K562 (cell line): ENCODE results near the gene PMF1. TPM values are rescaled to one million over a fixed set of nuclear protein-coding genes. Genes with fewer than 3 reads are reported as not detected.

Experiments used
- C11orf30 ChIP-seq: fragments of 450-650 bp; IDR thresholded peaks from 2 replicates; pipeline ENCODE4 v1.6.1; 2016; ENCODE audit warnings: low read depth, mild to moderate bottlenecking
- CXXC5 ChIP-seq: fragments of 250-450 bp; sonication (Bioruptor Pico); IDR thresholded peaks from 2 replicates; pipeline ENCODE4 v1.8.0; 2022; ENCODE audit warnings: inconsistent platforms, mild to moderate bottlenecking, moderate library complexity
- ELF1 ChIP-seq: fragments of 200-800 bp; sonication (Bioruptor generic); IDR thresholded peaks from 2 replicates; pipeline ENCODE4 v1.6.1; 2016; ENCODE audit warnings: missing genetic modification characterization, missing compliant biosample characterization
- ETV1 ChIP-seq: fragments of 450-650 bp; conservative IDR thresholded peaks from 2 replicates; pipeline ENCODE4 v1.6.1; 2016; ENCODE audit warnings: missing genetic modification characterization, control low read depth, low read depth, missing compliant biosample characterization
- FOXM1 ChIP-seq, 2 experiments: fragments of 450-650 bp in 1 of 2; sonication (generic) in 1 of 2; formaldehyde crosslinking in 1 of 2; IDR thresholded peaks; 2 replicates each; pipeline versions ENCODE4 v1.6.1 to v1.9.0; 2017 to 2022; ENCODE audit warnings: low read depth in 2 of 2, mild to moderate bottlenecking in 2 of 2, missing genetic modification reagents in 1 of 2, moderate library complexity in 1 of 2
- NCOR1 ChIP-seq: fragments of 450-650 bp; IDR thresholded peaks from 2 replicates; pipeline ENCODE4 v1.6.1; 2016; ENCODE audit warnings: mild to moderate bottlenecking, moderate library complexity
- PML ChIP-seq: IDR thresholded peaks from 2 replicates; pipeline ENCODE4 v1.6.1; 2012; ENCODE audit warnings: low read length, inconsistent platforms
- POLR2AphosphoS5 ChIP-seq: IDR thresholded peaks from 2 replicates; pipeline ENCODE4 v1.6.1; 2011; ENCODE audit warnings: mild to moderate bottlenecking, low read depth, low read length, moderate library complexity; ENCODE audit not compliant: control insufficient read depth, insufficient read depth
- RNF2 ChIP-seq: sonication (generic); IDR thresholded peaks from 2 replicates; pipeline ENCODE4 v1.6.1; 2016
- SIN3A ChIP-seq, 2 experiments: fragments of 150-350 bp in 1 of 2; IDR thresholded peaks; 2 replicates each; pipeline ENCODE4 v1.6.1; 2011 to 2016; ENCODE audit warnings: borderline replicate concordance in 2 of 2, low read depth in 2 of 2, low read length in 2 of 2, mild to moderate bottlenecking in 2 of 2, moderate library complexity in 2 of 2; ENCODE audit not compliant: control insufficient read depth in 1 of 2
- SIX5 ChIP-seq, 2 experiments: IDR thresholded peaks; 2 replicates each; pipeline ENCODE4 v1.6.1; 2011; ENCODE audit warnings: low read length in 2 of 2, borderline replicate concordance in 1 of 2, low read depth in 1 of 2, mild to moderate bottlenecking in 1 of 2, moderate library complexity in 1 of 2; ENCODE audit not compliant: insufficient read depth in 1 of 2
- SMAD3 ChIP-seq: fragments of 450-650 bp; formaldehyde crosslinking; conservative IDR thresholded peaks from 2 replicates; pipeline ENCODE4 v1.4.0; 2020; ENCODE audit warnings: mild to moderate bottlenecking
- SNRNP70 ChIP-seq: fragments of 200-400 bp; formaldehyde crosslinking; optimal IDR thresholded peaks from 2 replicates; pipeline ENCODE3; 2017; ENCODE audit warnings: low read depth, low read length
- SPI1 ChIP-seq: IDR thresholded peaks from 2 replicates; pipeline ENCODE4 v1.6.1; 2011; ENCODE audit warnings: low read depth, low read length, control low read depth, borderline replicate concordance
- STAT5A ChIP-seq: IDR thresholded peaks from 2 replicates; pipeline ENCODE4 v1.6.1; 2012; ENCODE audit warnings: low read length, inconsistent platforms, borderline replicate concordance
- TEAD1 ChIP-seq, 2 experiments: fragments of 450-650 bp in 1 of 2; sonication (generic) in 1 of 2; formaldehyde crosslinking; IDR thresholded peaks; 2 replicates each; pipeline versions ENCODE4 v1.4.0 to v1.8.0; 2020 to 2022; ENCODE audit warnings: mild to moderate bottlenecking in 2 of 2, missing genetic modification reagents in 1 of 2
- VEZF1 ChIP-seq: fragments of 200-800 bp; sonication (Bioruptor generic); IDR thresholded peaks from 2 replicates; pipeline ENCODE4 v1.6.1; 2017; ENCODE audit warnings: missing genetic modification characterization, missing compliant biosample characterization
- ZKSCAN1 ChIP-seq: fragments of 150-350 bp; IDR thresholded peaks from 2 replicates; pipeline ENCODE4 v1.6.1; 2016; ENCODE audit warnings: low read depth, low read length
- ZNF41 ChIP-seq: fragments of 250-450 bp; sonication (Bioruptor Pico); conservative IDR thresholded peaks from 2 replicates; pipeline ENCODE4 v1.4.0; 2020; ENCODE audit warnings: mild to moderate bottlenecking
- ZNF431 ChIP-seq: sonication (generic); formaldehyde crosslinking; IDR thresholded peaks from 2 replicates; pipeline ENCODE4 v1.8.0; 2022; ENCODE audit warnings: mild to moderate bottlenecking, missing genetic modification reagents
- polyA plus RNA-seq, 8 experiments: library from polyadenylated mRNA; depleted of rRNA in 4 of 8; stranded (reverse) in 5 of 8; unstranded in 3 of 8; fragments of >200 nt; fragmentation: Nextera tagmentation in 2 of 8; fragmentation: Illumina TruSeq in 1 of 8; extraction: Ambion mirVana in 2 of 8; extraction: Trizol in 1 of 8; gene quantifications; 2 replicates each; pipeline versions ENCODE4 v1.2.1 to v1.2.3, GENCODE V29; 2011 to 2014; ENCODE audit warnings: inconsistent platforms in 1 of 8, missing spikeins in 1 of 8
- total RNA-seq, 7 experiments: library from RNA; depleted of rRNA in 6 of 7; stranded (reverse); fragments of >200 nt in 6 of 7; fragmentation: Illumina TruSeq in 2 of 7; extraction: Trizol in 2 of 7; gene quantifications; 2 replicates each; pipeline versions ENCODE4 v1.2.1 to v1.2.3, GENCODE V29; 2011 to 2021; ENCODE audit warnings: low replicate concordance in 1 of 7
- TF ChIP-seq, protein P1 (sequence below): sonication (generic); formaldehyde crosslinking; IDR thresholded peaks from 2 replicates; pipeline ENCODE4 v1.8.1; 2023; ENCODE audit warnings: mild to moderate bottlenecking, missing genetic modification reagents
- TF ChIP-seq, protein P2 (sequence below): fragments of 250-450 bp; sonication (Bioruptor Pico); IDR thresholded peaks from 2 replicates; pipeline ENCODE4 v1.5.1; 2021; ENCODE audit warnings: mild to moderate bottlenecking

Gene PMF1
- total and polyA plus RNA-seq, 9 of the 15 experiments (the other 6 are each of a cell fraction or from before 2014, with no cell fraction given), result 9.4 to 92.9 (median 71.0) TPM

DNA sequence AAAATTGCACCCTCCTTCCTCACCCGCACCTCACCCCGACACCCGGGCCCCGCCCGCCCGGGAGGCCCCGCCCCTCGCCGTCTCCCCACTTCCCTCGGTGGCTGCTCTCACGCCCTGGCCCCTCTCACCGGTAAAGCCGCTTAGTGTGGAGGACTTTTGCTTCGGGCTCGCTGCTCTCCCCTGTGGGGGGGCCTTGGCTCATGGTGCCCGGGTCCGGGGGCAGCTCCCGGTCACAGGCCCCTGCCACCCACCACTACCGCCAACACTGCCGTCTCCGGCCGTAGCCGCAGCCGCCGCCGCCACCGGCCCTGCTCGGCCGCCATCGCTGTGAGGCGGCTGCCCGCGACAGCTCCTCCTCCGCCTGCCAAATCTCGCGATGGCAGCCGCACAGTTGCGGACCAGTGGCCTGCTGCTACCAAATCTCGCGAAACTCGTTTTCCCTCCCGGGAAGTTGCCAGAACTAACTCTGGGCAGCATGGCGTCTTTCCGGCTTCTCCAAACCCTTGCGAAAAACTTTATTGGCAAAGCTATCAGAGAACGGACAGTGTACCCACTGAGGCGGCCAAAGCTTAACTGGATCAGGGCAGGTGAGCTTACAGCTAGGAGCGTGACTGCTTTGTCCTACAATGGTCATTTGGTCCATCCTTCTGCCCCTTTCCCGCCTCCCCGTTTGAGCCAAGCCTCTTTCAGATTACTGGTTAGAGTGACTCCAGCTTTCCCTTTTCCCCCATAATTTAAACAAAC, 69.8 kb downstream of the PMF1 start, which contains the start of gene SMG5 (continued):
- TF ChIP-seq ZNF431 (CRISPR knock-in tag), result 0 out of 2 replicates have a peak, but pooled peaks have one; percentile 52
- TF ChIP-seq VEZF1 (CRISPR knock-in tag), result peak; percentile 89
- TF ChIP-seq, protein P1, sequence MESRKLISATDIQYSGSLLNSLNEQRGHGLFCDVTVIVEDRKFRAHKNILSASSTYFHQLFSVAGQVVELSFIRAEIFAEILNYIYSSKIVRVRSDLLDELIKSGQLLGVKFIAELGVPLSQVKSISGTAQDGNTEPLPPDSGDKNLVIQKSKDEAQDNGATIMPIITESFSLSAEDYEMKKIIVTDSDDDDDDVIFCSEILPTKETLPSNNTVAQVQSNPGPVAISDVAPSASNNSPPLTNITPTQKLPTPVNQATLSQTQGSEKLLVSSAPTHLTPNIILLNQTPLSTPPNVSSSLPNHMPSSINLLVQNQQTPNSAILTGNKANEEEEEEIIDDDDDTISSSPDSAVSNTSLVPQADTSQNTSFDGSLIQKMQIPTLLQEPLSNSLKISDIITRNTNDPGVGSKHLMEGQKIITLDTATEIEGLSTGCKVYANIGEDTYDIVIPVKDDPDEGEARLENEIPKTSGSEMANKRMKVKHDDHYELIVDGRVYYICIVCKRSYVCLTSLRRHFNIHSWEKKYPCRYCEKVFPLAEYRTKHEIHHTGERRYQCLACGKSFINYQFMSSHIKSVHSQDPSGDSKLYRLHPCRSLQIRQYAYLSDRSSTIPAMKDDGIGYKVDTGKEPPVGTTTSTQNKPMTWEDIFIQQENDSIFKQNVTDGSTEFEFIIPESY, result peak; percentile 57
- TF ChIP-seq, protein P2, sequence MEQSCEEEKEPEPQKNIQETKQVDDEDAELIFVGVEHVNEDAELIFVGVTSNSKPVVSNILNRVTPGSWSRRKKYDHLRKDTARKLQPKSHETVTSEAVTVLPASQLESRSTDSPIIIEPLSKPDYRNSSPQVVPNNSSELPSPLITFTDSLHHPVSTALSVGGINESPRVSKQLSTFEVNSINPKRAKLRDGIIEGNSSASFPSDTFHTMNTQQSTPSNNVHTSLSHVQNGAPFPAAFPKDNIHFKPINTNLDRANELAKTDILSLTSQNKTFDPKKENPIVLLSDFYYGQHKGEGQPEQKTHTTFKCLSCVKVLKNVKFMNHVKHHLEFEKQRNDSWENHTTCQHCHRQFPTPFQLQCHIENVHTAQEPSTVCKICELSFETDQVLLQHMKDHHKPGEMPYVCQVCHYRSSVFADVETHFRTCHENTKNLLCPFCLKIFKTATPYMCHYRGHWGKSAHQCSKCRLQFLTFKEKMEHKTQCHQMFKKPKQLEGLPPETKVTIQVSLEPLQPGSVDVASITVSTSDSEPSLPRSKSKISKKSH (CRISPR knock-in tag), result no peak
- TF ChIP-seq RNF2, result 0 out of 2 replicates have a peak, but pooled peaks have one; percentile 45
- TF ChIP-seq FOXM1 (IDR thresholded peaks at IDR 0.05; ENCODE audit: low read depth), result no peak
- peak; percentile 65; the same call in 1 of the 2 replicates for TF ChIP-seq FOXM1 (CRISPR knock-in tag; IDR thresholded peaks at IDR 0.05; ENCODE audit: low read depth)
- TF ChIP-seq ETV1 (tag), result peak; percentile 97
- TF ChIP-seq ZKSCAN1, result peak; percentile 98
- TF ChIP-seq NCOR1, result 0 out of 2 replicates have a peak, but pooled peaks have one; percentile 22
- TF ChIP-seq CXXC5 (CRISPR knock-in tag), result peak; percentile 77
- 0 out of 2 replicates have a peak, but pooled peaks have one; percentile 4 for TF ChIP-seq SPI1
- peak; percentile 87 for TF ChIP-seq POLR2AphosphoS5
- peak; percentile 20; the same call in 1 of the 2 replicates for TF ChIP-seq STAT5A
- peak; percentile 92 for TF ChIP-seq ELF1
- peak; percentile 74 to 78; a peak in 2 of 4 replicates for TF ChIP-seq SIN3A (IDR thresholded peaks at IDR 0.05; ENCODE audit: borderline replicate concordance in 2 of 2, control insufficient read depth in 1 of 2, low read depth in 2 of 2, low read length in 2 of 2)
- TF ChIP-seq ZNF41 (CRISPR knock-in tag), result 0 out of 2 replicates have a peak, but pooled peaks have one; percentile 51
- 0 out of 2 replicates have a peak, but pooled peaks have one; percentile 72 for TF ChIP-seq PML
- TF ChIP-seq SNRNP70, result no peak
- TF ChIP-seq SMAD3 (CRISPR knock-in tag), result 0 out of 2 replicates have a peak, but pooled peaks have one; percentile 51
- peak in 1 of 2 experiments; percentile 19; a peak in 2 of 4 replicates for TF ChIP-seq TEAD1 (CRISPR knock-in tag; IDR thresholded peaks at IDR 0.05)
- peak; percentile 91 for TF ChIP-seq C11orf30
- peak; percentile 81 to 92 for TF ChIP-seq SIX5 (IDR thresholded peaks at IDR 0.05; ENCODE audit: borderline replicate concordance in 1 of 2, insufficient read depth in 1 of 2, low read depth in 1 of 2, low read length in 2 of 2)
